Endothelial cell of umbilical vein (primary cell): Measurements from ENCODE around the gene COL15A1. TPM values are rescaled to one million over a fixed set of nuclear protein-coding genes. Genes with fewer than 3 reads are reported as not detected.

ENCODE experiments used
- BruUV-seq: library from RNA; stranded (reverse); fragments of 400-500 nt; replicated peaks from 2 replicates; lab custom pipeline; 2021; lab: Mats Ljungman, UMichigan
- CTCF ChIA-PET: fragments of 300-600, 350-600 bp; sonication (Branson Sonifier 250); formaldehyde crosslinking; loops from one replicate; lab custom pipeline; 2021; ENCODE audit warnings: antibody characterized with exemption, inconsistent platforms; lab: Charles Lee
- POLR2A ChIA-PET: fragments of 300-600, 350-600 bp; sonication (Branson Sonifier 250); formaldehyde crosslinking; loops from one replicate; lab custom pipeline; 2021; ENCODE audit warnings: antibody characterized with exemption, inconsistent platforms; lab: Charles Lee
- DNase-seq: peaks from one replicate; pipeline ENCODE4 v3.0.0-alpha.2; 2011; ENCODE audit warnings: low read depth, low spot score
- FAIRE-seq: peaks from 2 replicates; lab custom pipeline; 2011; peaks lifted over from hg19 to GRCh38; lab: Jason Lieb, UNC
- H2AFZ ChIP-seq: 2 replicates; pipeline ENCODE4 v1.6.0; 2012; ENCODE audit warnings: low read depth, low read length, control low read depth, inconsistent platforms
- H3K27ac ChIP-seq: 2 replicates; pipeline ENCODE4 v1.5.1; 2011; ENCODE audit warnings: low read depth, mild to moderate bottlenecking, control low read depth, low read length, moderate library complexity; ENCODE audit not compliant: insufficient read depth
- H3K27me3 ChIP-seq, 2 experiments: 2 replicates each; pipeline versions ENCODE4 v1.6.0 to v1.6.1; 2011; ENCODE audit warnings: low read length in 2 of 2, mixed read lengths in 1 of 2; ENCODE audit not compliant: control insufficient read depth in 2 of 2, insufficient read depth in 2 of 2
- H3K36me3 ChIP-seq, 2 experiments: 2 replicates in 1 of 2; 3 replicates in 1 of 2; pipeline ENCODE4 v1.5.1; 2011; ENCODE audit warnings: low read length in 2 of 2, mild to moderate bottlenecking in 1 of 2, moderate library complexity in 1 of 2; ENCODE audit not compliant: control insufficient read depth in 2 of 2, insufficient read depth in 2 of 2; ENCODE audit errors: extremely low read depth in 1 of 2
- H3K4me1 ChIP-seq: 3 replicates; pipeline ENCODE4 v1.5.1; 2011; ENCODE audit warnings: mild to moderate bottlenecking, low read length; ENCODE audit not compliant: control insufficient read depth, insufficient read depth; ENCODE audit errors: extremely low read depth
- H3K4me2 ChIP-seq: 2 replicates; pipeline ENCODE4 v1.6.1; 2011; ENCODE audit warnings: low read length, control low read depth, mixed read lengths; ENCODE audit not compliant: insufficient read depth
- H3K4me3 ChIP-seq, 3 experiments: fragments of 200-600 bp in 1 of 3; sonication (generic), shearing (Covaris generic) in 1 of 3; replicated peaks in 1 of 3; 2 replicates each; pipeline ENCODE4 v1.5.1; 2011 to 2016; ENCODE audit warnings: control low read depth in 3 of 3, low read length in 3 of 3, mild to moderate bottlenecking in 2 of 3, inconsistent platforms in 1 of 3, low read depth in 1 of 3, moderate library complexity in 1 of 3; ENCODE audit not compliant: insufficient read depth in 1 of 3
- H3K79me2 ChIP-seq: 2 replicates; pipeline ENCODE4 v1.6.0; 2012; ENCODE audit warnings: low read length, inconsistent platforms; ENCODE audit not compliant: control insufficient read depth, insufficient read depth
- H3K9ac ChIP-seq: replicated peaks from 2 replicates; pipeline ENCODE3; 2011; ENCODE audit warnings: low read length, control low read depth; ENCODE audit not compliant: insufficient read depth; ENCODE audit errors: extremely low read depth
- H3K9me1 ChIP-seq: replicated peaks from 3 replicates; pipeline ENCODE4 v1.6.0; 2011; ENCODE audit warnings: mild to moderate bottlenecking, low read length; ENCODE audit not compliant: control insufficient read depth, insufficient read depth; ENCODE audit errors: extremely low read depth
- H3K9me3 ChIP-seq: replicated peaks from 2 replicates; pipeline ENCODE4 v1.5.1; 2012; ENCODE audit warnings: low read length, inconsistent platforms; ENCODE audit not compliant: control insufficient read depth, insufficient read depth
- H4K20me1 ChIP-seq: replicated peaks from 2 replicates; pipeline ENCODE3; 2011; ENCODE audit warnings: mild to moderate bottlenecking, low read length; ENCODE audit not compliant: control insufficient read depth, insufficient read depth; ENCODE audit errors: extremely low read depth
- CTCF ChIP-seq, 2 donors: IDR thresholded peaks; 1 replicate in 1 of 2; 2 replicates in 1 of 2; pipeline ENCODE4 v1.5.1; 2011; ENCODE audit warnings: low read length in 2 of 2, mild to moderate bottlenecking in 2 of 2, moderate library complexity in 2 of 2, control low read depth in 1 of 2, inconsistent platforms in 1 of 2, low read depth in 1 of 2; ENCODE audit not compliant: insufficient read depth in 1 of 2; ENCODE audit errors: extremely low read depth in 1 of 2
- EZH2 ChIP-seq: IDR thresholded peaks from 2 replicates; pipeline ENCODE4 v1.6.1; 2012; ENCODE audit warnings: borderline replicate concordance, low read depth, mild to moderate bottlenecking, moderate library complexity, low read length, inconsistent platforms; ENCODE audit not compliant: severe bottlenecking
- FOS ChIP-seq: IDR thresholded peaks from 2 replicates; pipeline ENCODE4 v1.6.1; 2011; ENCODE audit warnings: mild to moderate bottlenecking, low read length, moderate library complexity, borderline replicate concordance; ENCODE audit not compliant: insufficient read depth
- GATA2 ChIP-seq: IDR thresholded peaks from 2 replicates; pipeline ENCODE4 v1.7.0; 2011; ENCODE audit warnings: low read depth, mild to moderate bottlenecking, moderate library complexity, mixed read lengths, low read length; ENCODE audit not compliant: insufficient read length, insufficient read depth
- JUN ChIP-seq: IDR thresholded peaks from 2 replicates; pipeline ENCODE4 v1.6.1; 2011; ENCODE audit warnings: borderline replicate concordance, low read depth; ENCODE audit not compliant: insufficient read length, insufficient read depth
- MAX ChIP-seq: IDR thresholded peaks from 2 replicates; pipeline ENCODE4 v1.6.1; 2011; ENCODE audit not compliant: insufficient read depth, insufficient read length
- MYC ChIP-seq: IDR thresholded peaks from one replicate; pipeline ENCODE4 v1.6.1; 2011; ENCODE audit warnings: mild to moderate bottlenecking, low read depth, low read length
- POLR2A ChIP-seq: IDR thresholded peaks from 2 replicates; pipeline ENCODE4 v1.6.1; 2012; ENCODE audit warnings: low read depth, mild to moderate bottlenecking, control low read depth, low read length
- POLR2AphosphoS5 ChIP-seq: IDR thresholded peaks from 2 replicates; pipeline ENCODE4 v1.6.1; 2012; ENCODE audit warnings: low read depth, mild to moderate bottlenecking, control low read depth, low read length, moderate library complexity; ENCODE audit not compliant: insufficient read depth
- dilution Hi-C: fragments of 300-500 bp; cut with MboI; formaldehyde crosslinking; loops from one replicate; pipeline ENCODE4 v1.15.0; 2019; ENCODE audit warnings: low sequenced_read_pairs; ENCODE audit not compliant: extremely low pct_ligation_motif_present
- intact Hi-C: fragments of 100-400 bp; cut with micrococcal nuclease; formaldehyde crosslinking; loops from one replicate; pipeline ENCODE4 v1.10.0; 2022
- polyA plus RNA-seq, 4 experiments: library from polyadenylated mRNA; depleted of rRNA in 3 of 4; stranded (reverse) in 3 of 4; unstranded in 1 of 4; fragments of >200 nt; gene quantifications; 2 replicates each; pipeline versions ENCODE4 v1.2.1 to v1.2.3, GENCODE V29; 2011 to 2012; ENCODE audit warnings: missing spikeins in 1 of 4
- total RNA-seq: library from RNA; stranded (reverse); gene quantifications from 2 replicates; pipeline ENCODE4 v1.2.3, GENCODE V29; 2021

The COL15A1 gene
- total and polyA plus RNA-seq, 2 donors (not counting 3 experiments of a cell fraction or from before 2014, with no cell fraction given): not detected

GRCh38 chr9:98944734-98945074 is 997 bp downstream of the COL15A1 start:
- no peaks in the 10 kb centered on the region for H4K20me1 ChIP-seq
- no peaks in the 10 kb centered on the region for H3K9me1 ChIP-seq
- no peak overlapping the region for H3K9ac ChIP-seq
- dilution Hi-C loops: no loop called here
- FAIRE-seq (no peak), DNase-seq (no peak)
- H3K4me1 ChIP-seq: no peaks in the 10 kb centered on the region
- peaks cover 37 to 39% of the 10 kb centered on the region in 2 experiments for H3K27me3 ChIP-seq
- TF ChIP-seq FOS: no peak
- TF ChIP-seq GATA2: no peak
- TF ChIP-seq POLR2A: no peak
- TF ChIP-seq POLR2AphosphoS5: no peak
- TF ChIP-seq CTCF (IDR thresholded peaks at IDR 0.05; ENCODE audit: extremely low read depth in 1 of 2, insufficient read depth in 1 of 2, low read depth in 1 of 2, low read length in 2 of 2): no peak
- no peak for TF ChIP-seq MYC
- TF ChIP-seq MAX: no peak
- TF ChIP-seq JUN: no peak
- no peak for TF ChIP-seq EZH2
- intact Hi-C loops: no loop called here
- POLR2A ChIA-PET: no interaction called here
- no peak overlapping the region for H3K27ac ChIP-seq
- H3K79me2 ChIP-seq: no peaks in the 10 kb centered on the region
- H3K9me3 ChIP-seq: no peaks in the 10 kb centered on the region
- H3K4me2 ChIP-seq: no peak overlapping the region
- H3K4me3 ChIP-seq: no peak overlapping the region
- no peaks in the 10 kb centered on the region for H3K36me3 ChIP-seq
- CTCF ChIA-PET: no interaction called here
- no peak overlapping the region for H2AFZ ChIP-seq
- no TSS peak for BruUV-seq
